NCI-H345 (cell line): Measurements from ENCODE around the gene DNAH3.
"Not testable (repeated sequence)": the region's sequence is repeated elsewhere in the genome, so short reads cannot be mapped to it uniquely, and the experiment has no call there.

Experiments used
- DNase-seq: peaks from one replicate; lab custom pipeline; 2025; lab: John Stamatoyannopoulos, UW

DNAH3 gene, protein sequence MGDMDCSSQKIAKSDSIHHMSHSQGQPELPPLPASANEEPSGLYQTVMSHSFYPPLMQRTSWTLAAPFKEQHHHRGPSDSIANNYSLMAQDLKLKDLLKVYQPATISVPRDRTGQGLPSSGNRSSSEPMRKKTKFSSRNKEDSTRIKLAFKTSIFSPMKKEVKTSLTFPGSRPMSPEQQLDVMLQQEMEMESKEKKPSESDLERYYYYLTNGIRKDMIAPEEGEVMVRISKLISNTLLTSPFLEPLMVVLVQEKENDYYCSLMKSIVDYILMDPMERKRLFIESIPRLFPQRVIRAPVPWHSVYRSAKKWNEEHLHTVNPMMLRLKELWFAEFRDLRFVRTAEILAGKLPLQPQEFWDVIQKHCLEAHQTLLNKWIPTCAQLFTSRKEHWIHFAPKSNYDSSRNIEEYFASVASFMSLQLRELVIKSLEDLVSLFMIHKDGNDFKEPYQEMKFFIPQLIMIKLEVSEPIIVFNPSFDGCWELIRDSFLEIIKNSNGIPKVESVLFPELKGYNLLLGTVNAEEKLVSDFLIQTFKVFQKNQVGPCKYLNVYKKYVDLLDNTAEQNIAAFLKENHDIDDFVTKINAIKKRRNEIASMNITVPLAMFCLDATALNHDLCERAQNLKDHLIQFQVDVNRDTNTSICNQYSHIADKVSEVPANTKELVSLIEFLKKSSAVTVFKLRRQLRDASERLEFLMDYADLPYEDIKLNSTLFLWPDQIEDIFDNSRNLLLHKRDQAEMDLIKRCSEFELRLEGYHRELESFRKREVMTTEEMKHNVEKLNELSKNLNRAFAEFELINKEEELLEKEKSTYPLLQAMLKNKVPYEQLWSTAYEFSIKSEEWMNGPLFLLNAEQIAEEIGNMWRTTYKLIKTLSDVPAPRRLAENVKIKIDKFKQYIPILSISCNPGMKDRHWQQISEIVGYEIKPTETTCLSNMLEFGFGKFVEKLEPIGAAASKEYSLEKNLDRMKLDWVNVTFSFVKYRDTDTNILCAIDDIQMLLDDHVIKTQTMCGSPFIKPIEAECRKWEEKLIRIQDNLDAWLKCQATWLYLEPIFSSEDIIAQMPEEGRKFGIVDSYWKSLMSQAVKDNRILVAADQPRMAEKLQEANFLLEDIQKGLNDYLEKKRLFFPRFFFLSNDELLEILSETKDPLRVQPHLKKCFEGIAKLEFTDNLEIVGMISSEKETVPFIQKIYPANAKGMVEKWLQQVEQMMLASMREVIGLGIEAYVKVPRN (N-terminal part only)

GRCh38 chr16:21150375-21151001 is at the start of gene DNAH3:
Gene DNAH3, minus strand, starts transcription at chr16:21150846. Its CDS starts 527 bp downstream, at chr16:21150319.
- peak; percentile 96 for DNase-seq

DNA sequence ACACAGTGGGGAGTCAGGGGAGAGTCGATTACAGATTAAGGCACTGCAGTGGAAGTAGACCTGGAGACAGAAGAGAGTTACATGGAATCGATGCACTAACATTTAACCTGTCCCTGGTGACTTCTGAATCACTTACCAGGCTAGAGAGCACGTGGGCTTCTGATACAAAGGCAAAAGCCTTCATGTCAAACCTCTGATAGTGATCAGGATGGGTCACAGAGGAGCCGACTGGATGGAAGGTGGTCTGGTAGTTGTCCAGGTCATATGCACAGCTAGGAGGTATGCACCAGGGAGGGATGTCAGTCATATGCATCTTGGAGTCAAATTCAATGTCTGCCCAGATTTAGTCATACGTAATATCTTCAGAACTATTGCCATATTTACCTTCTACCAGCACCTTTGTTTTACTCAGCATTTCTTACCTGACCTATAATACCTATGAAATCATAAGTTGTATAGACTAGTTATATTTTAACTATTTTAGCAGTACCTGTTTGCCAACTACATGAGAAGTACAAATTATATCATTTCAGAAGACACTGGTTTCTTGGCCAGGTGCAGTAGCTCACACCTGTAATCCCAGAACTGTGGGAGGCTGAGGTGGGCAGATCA is 49.1 kb upstream of the DNAH3 start:
- no peak for DNase-seq

DNA sequence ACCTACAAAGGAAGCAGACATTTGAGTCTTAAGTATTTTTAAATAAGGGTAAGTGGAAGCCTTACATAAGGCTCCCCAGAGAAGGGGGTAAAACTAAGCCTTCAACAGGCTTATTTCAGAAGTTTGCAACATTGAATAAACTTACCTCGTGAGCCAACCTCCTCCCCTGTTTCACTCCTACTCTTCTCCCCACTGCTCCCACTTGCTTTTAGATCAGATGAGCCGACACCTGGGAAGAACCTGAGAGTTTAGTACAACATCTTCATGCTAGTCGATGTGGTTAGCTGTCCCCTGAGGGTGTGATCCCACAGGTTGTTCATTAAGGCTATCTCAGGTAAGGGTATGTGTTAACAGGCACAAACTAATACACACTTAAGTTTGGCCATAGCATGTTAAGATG is 47.0 kb upstream of the DNAH3 start:
- DNase-seq: no peak

DNA sequence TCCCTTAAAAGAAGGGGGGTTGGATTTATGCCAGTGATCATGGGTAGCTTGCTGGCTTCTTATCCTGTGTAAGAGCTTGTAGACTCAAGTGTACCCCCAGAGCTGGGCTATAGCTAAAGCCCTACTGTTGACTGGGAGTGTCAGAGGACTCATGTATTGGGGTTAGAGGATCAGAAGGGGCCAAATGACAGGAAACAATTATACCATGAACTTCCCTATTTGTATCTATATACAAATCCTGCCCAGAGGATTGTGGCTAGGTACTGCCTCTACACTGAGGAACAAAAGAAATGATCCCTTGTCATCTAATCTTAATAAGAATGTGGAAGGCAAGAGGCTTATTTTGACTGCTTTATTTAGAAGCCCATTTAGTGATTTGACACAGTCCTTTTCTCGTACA is 46.5 kb upstream of the DNAH3 start:
- no peak for DNase-seq

DNA sequence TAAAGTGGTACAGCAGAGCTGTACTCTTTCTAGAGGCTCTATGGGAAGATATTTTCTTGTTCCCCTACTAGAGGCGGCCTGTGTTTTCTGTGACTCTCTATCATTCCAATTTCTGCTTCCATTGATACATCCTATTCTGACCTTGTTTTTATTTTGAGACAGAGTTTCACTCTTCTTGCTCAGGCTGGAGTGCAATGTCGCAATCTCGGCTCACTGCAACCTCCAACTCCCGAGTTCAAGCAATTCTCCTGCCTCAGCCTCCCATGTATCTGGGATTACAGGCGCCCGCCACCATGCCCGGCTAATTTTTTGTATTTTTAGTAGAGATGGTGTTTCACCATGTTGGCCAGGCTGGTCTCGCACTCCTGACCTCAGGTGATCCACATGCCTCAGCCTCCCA is 44.7 kb upstream of the DNAH3 start:
- DNase-seq: not testable (repeated sequence)

DNA sequence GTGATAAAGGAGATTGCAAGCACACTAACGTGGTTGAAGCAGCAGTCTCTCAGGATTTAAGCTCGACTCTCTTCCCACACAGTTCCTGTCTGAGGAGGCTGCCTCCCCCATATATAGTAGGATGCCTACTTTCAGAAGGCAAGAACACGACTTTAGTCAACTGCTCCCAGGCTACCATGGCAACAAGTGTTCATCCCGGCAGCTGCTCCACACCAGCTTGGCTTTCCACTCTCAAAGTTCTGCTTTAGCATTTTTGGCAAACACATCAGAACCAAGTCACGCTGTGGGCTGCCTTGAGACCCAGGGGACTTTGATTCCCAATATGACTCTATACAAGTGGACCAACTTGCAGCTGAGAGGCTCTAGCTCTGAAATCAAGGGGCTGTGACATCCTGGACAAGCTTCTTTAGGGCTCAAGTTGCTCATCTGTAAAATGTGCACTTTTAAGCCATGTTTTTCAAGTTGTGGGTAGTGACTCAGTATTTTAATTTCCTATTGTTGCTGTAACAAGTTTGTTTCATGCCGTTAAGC is 44.2 kb upstream of the DNAH3 start:
- no peak for DNase-seq

GRCh38 chr16:21192991-21193390 is 42.3 kb upstream of the DNAH3 start:
- DNase-seq: no peak

DNA sequence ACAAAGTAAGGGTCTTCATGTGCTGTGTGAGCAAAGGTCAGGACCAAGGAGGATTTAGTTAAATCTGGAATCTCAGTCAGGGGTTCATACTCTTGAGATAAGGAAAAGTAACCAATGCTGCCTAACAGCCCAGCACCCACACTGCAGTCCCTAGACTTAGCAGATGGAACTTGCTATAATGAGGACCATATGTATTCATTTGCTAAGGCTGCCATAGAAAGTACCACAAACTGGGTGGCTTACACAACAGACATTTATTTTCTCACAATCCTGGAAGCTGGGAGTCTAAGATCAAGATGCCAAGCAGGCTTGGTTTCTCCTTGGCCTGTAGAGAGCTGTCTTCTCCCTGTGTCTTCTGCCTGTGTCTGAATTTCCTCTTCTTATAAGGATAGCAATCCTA is 40.0 kb upstream of the DNAH3 start:
- no peak for DNase-seq

DNA sequence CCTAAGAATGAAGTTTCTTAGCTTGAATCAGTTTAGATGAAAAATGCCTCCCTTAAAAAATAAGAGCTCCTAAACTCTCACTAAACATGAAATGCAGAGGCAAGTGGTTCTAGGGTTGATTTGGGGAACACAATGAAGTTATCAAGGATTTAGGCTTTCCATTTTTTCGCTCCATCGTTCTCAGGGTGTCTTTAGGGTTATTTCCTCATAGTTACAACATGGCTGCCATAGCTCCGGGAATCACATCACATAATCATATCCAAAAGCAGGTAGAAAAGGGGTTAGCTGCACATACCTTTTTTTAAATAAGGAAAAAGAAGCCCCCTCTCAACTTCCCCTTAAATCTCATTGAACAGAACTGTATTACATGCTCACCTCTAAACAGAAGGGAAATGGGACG is 39.4 kb upstream of the DNAH3 start:
- no peak for DNase-seq

GRCh38 chr16:21189311-21189710 is 38.7 kb upstream of the DNAH3 start:
- DNase-seq: no peak

DNA sequence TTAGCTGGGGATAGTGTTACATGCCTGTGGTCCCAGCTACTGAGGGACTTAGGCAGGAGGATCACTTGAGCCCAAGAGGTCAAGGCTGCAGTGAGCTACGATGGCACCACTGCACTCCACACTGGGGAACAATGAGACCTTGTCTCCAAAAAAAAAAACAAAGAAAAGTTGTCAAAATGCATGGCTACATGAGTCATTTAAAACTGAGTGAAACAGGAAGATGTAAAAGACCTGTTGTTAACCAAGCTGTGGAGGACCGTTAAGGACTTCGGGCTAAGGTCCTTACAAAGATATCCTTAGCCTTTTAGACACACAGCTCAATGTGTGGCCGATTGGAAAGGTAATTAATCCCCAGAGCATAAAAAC is 35.7 kb upstream of the DNAH3 start:
- DNase-seq: no peak

GRCh38 chr16:21185659-21186325 is 35.1 kb upstream of the DNAH3 start:
- DNase-seq: no peak

- DNase-seq: no peak
Observed at GRCh38 chr16:21184834-21185233, 34.2 kb upstream of the DNAH3 start.

DNA sequence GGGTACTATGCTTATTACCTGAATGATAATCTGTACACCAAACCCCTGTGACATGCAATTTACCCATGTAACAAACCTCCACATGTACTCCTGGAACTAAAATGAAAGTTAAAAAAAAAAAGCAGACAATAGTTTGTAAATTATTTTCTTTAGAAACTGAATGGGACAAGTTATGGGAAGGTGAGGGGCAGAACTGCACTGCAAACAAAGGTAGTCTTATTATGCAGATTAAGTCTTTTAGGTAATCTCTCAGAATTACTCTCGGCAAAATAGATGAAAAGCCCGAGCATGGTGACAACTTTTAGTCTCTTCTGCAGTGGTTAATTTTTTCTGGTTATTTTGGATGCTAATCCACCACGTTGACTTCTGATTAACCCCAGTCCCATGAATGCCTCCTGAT is 33.3 kb upstream of the DNAH3 start:
- DNase-seq: no peak

GRCh38 chr16:21179983-21180365 is 29.3 kb upstream of the DNAH3 start:
- no peak for DNase-seq

GRCh38 chr16:21179126-21179982 is 28.7 kb upstream of the DNAH3 start:
- no peak for DNase-seq

GRCh38 chr16:21175397-21175796 is 24.8 kb upstream of the DNAH3 start:
- no peak for DNase-seq

- DNase-seq: no peak
Observed at GRCh38 chr16:21172650-21173049, 22.0 kb upstream of the DNAH3 start.

DNA sequence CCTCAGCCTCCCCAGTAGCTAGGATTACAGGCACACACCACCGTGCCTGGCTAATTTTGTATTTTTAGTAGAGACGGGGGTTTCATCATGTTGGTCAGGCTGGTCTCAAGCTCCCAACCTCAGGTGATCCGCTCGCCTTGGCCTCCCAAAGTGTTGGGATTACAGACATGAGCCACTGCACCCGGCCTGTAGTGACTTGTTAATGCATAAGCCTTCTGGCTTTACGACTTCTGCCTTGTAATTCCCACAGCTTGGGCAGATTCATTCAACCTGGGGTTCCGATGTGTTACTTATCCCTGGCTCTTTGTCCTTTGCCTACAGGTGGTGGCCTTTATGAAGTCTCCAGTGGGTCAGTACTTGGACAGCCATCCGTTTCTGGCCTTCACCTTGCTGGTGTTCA is 19.5 kb upstream of the DNAH3 start:
- DNase-seq: not testable (repeated sequence)
